Trophoblast cell (in vitro differentiated cells and primary cell): ENCODE measurements around the gene NRAS. TPM values are rescaled to one million over a fixed set of nuclear protein-coding genes. Genes with fewer than 3 reads are reported as not detected.

Experiments used
- DNase-seq, 2 donors: peaks; one replicate each; pipeline ENCODE4 v3.0.0-alpha.2; 2016
- H2AFZ ChIP-seq: 2 replicates; pipeline ENCODE4 v1.6.1; 2013; ENCODE audit warnings: low read length, moderate library complexity, mild to moderate bottlenecking; ENCODE audit not compliant: insufficient read depth, poor library complexity
- H2AK5ac ChIP-seq: 2 replicates; pipeline ENCODE4 v1.6.1; 2013; ENCODE audit warnings: mild to moderate bottlenecking, low read length
- H2BK120ac ChIP-seq: 2 replicates; pipeline ENCODE4 v1.6.1; 2013; ENCODE audit warnings: low read length, mild to moderate bottlenecking, moderate library complexity; ENCODE audit not compliant: insufficient read depth, poor library complexity
- H2BK12ac ChIP-seq: 2 replicates; pipeline ENCODE4 v1.6.1; 2013; ENCODE audit warnings: mild to moderate bottlenecking, low read length, moderate library complexity
- H2BK5ac ChIP-seq: 2 replicates; pipeline ENCODE4 v1.6.1; 2013; ENCODE audit warnings: low read length, low read depth, moderate library complexity, mild to moderate bottlenecking; ENCODE audit not compliant: poor library complexity
- H3K14ac ChIP-seq: 2 replicates; pipeline ENCODE4 v1.6.1; 2013; ENCODE audit warnings: mild to moderate bottlenecking, low read length
- H3K18ac ChIP-seq: 2 replicates; pipeline ENCODE4 v1.6.1; 2013; ENCODE audit warnings: mild to moderate bottlenecking, low read length
- H3K23ac ChIP-seq: 2 replicates; pipeline ENCODE4 v1.6.1; 2013; ENCODE audit warnings: low read length
- H3K27ac ChIP-seq: 2 replicates; pipeline ENCODE4 v1.5.1; 2013; ENCODE audit warnings: low read depth, mild to moderate bottlenecking, inconsistent platforms, low read length, moderate library complexity
- H3K27me3 ChIP-seq: 2 replicates; pipeline ENCODE4 v1.6.1; 2013; ENCODE audit warnings: inconsistent platforms, mild to moderate bottlenecking, low read length, moderate library complexity; ENCODE audit not compliant: insufficient read depth
- H3K36me3 ChIP-seq, 2 experiments: 1 replicate in 1 of 2; 2 replicates in 1 of 2; pipeline ENCODE4 v1.6.1; 2013; ENCODE audit warnings: low read length in 2 of 2, mild to moderate bottlenecking in 2 of 2, moderate library complexity in 1 of 2; ENCODE audit not compliant: insufficient read depth in 2 of 2, control insufficient read depth in 1 of 2
- H3K4ac ChIP-seq: 2 replicates; pipeline ENCODE4 v1.6.1; 2013; ENCODE audit warnings: low read depth, mild to moderate bottlenecking, low read length, moderate library complexity
- H3K4me1 ChIP-seq, 2 experiments: 1 replicate in 1 of 2; 2 replicates in 1 of 2; pipeline ENCODE4 v1.6.1; 2013; ENCODE audit warnings: low read length in 2 of 2, mild to moderate bottlenecking in 2 of 2, moderate library complexity in 1 of 2; ENCODE audit not compliant: insufficient read depth in 2 of 2, control insufficient read depth in 1 of 2
- H3K4me2 ChIP-seq: 2 replicates; pipeline ENCODE4 v1.6.1; 2013; ENCODE audit warnings: inconsistent platforms, mild to moderate bottlenecking, low read length, moderate library complexity
- H3K4me3 ChIP-seq: 2 replicates; pipeline ENCODE4 v1.5.1; 2013; ENCODE audit warnings: mild to moderate bottlenecking, low read depth, low read length, inconsistent platforms
- H3K79me1 ChIP-seq: one replicate; pipeline ENCODE4 v1.6.1; 2013; ENCODE audit warnings: low read length
- H3K79me2 ChIP-seq: 2 replicates; pipeline ENCODE4 v1.6.1; 2013; ENCODE audit warnings: low read length, mild to moderate bottlenecking; ENCODE audit not compliant: control insufficient read depth, insufficient read depth, poor library complexity
- H3K9ac ChIP-seq: 2 replicates; pipeline ENCODE4 v1.6.1; 2013; ENCODE audit warnings: mild to moderate bottlenecking, low read length
- H3K9me3 ChIP-seq: 2 replicates; pipeline ENCODE4 v1.6.1; 2013; ENCODE audit warnings: low read depth, mild to moderate bottlenecking, control low read depth, inconsistent platforms, low read length; ENCODE audit not compliant: insufficient read depth
- H4K12ac ChIP-seq: 2 replicates; pipeline ENCODE4 v1.6.1; 2013; ENCODE audit warnings: low read depth, mild to moderate bottlenecking, low read length, moderate library complexity
- H4K8ac ChIP-seq: 2 replicates; pipeline ENCODE4 v1.6.1; 2013; ENCODE audit warnings: low read depth, mild to moderate bottlenecking, low read length, moderate library complexity
- H4K91ac ChIP-seq: one replicate; pipeline ENCODE4 v1.6.1; 2013; ENCODE audit warnings: low read depth, mild to moderate bottlenecking, low read length, moderate library complexity
- WGBS: extraction: QIAGEN DNeasy Blood & Tissue Kit; methylation state at CpG from one replicate; pipeline ENCODE4 v1.1.7; 2013; ENCODE audit warnings: missing lambda C conversion rate; ENCODE audit not compliant: insufficient read length, insufficient coverage; ENCODE audit errors: extremely low coverage; 5-methylcytosine and 5-hydroxymethylcytosine counted together
- polyA plus RNA-seq: library from polyadenylated mRNA; stranded (reverse); fragments of 200-250 nt; gene quantifications from 2 replicates; pipeline ENCODE4 v1.2.3, GENCODE V29; 2013

NRAS gene
- polyA plus RNA-seq = 71.3 and 73.2 TPM in 2 replicates

DNA sequence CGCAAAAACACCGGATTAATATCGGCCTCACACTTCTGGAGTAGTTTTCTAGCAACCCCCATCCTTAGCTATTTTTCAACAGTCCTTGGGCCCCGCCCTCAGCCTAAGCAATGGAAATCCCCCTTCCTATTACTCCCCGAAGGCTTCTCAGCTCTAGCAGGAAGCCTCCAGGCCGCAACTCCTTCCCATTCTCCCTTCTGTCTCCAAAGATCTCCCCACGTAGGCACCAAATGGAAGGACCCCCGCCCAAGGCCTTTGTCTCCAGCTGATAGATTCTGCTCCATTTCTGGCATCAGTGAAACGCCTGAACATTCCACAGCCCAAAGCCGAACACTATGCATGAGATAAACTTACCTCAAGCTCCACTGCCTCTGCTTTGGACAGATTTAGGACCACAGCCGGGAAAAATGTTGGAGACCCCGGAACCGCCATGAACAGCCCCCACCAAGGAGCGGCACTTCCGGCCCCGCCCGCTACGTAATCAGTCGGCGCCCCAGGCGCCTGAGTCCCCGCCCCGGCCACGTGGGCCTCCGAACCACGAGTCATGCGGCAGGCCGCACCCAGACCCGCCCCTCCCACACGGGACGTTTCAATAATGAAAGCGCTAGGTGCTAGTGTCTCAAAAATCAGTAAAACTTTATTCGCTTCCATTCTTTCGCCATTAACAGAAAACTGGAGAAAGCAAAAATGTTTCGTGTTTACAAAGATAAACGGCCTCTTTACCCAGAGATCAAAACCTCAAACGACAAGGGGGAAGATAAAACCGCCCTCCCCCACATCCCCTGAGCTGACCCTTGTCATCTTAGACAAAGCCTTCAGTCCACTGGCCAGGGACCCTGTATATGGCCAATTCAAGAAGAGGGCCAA, at the start of gene NRAS:
TSS of gene NRAS (minus strand) at position 468 of the 867 bp plus-strand sequence. CDS start 611 bp downstream, outside the sequence.
- H3K27ac ChIP-seq = peak within 1 kb of the TSS; percentile 79
- peak within 1 kb of the TSS; percentile 84 for H3K4me3 ChIP-seq
- H3K23ac ChIP-seq = no peak within 1 kb of the TSS
- peaks cover 7% of the 10 kb centered on the region for H3K79me2 ChIP-seq
- peak within 1 kb of the TSS; percentile 48 for H2BK120ac ChIP-seq
- peak within 1 kb of the TSS; percentile 97 for H3K4me2 ChIP-seq
- peak; percentile 93 to 96 for DNase-seq
- H2AK5ac ChIP-seq = peak within 1 kb of the TSS; percentile 55
- peak within 1 kb of the TSS; percentile 86 for H2BK5ac ChIP-seq
- H4K8ac ChIP-seq = peak within 1 kb of the TSS; percentile 91
- peak within 1 kb of the TSS; percentile 97 for H4K12ac ChIP-seq
- H3K14ac ChIP-seq = peak within 1 kb of the TSS; percentile 94
- peaks cover 16 to 31% of the 10 kb centered on the region in 2 experiments for H3K36me3 ChIP-seq
- H3K4ac ChIP-seq = peak within 1 kb of the TSS; percentile 85
- H3K18ac ChIP-seq = peak within 1 kb of the TSS; percentile 62
- H4K91ac ChIP-seq = peak within 1 kb of the TSS; percentile 87
- no peaks in the 10 kb centered on the region for H3K27me3 ChIP-seq
- H3K9me3 ChIP-seq = no peaks in the 10 kb centered on the region
- peaks cover 4% of the 10 kb centered on the region for H3K79me1 ChIP-seq
- WGBS = no CpG with 5 or more reads among the region's 38 CpGs
- H2BK12ac ChIP-seq = no peak within 1 kb of the TSS
- no peaks in the 10 kb centered on the region for H3K4me1 ChIP-seq
- peak within 1 kb of the TSS; percentile 88 for H3K9ac ChIP-seq
- H2AFZ ChIP-seq = peak within 1 kb of the TSS; percentile 96

DNA sequence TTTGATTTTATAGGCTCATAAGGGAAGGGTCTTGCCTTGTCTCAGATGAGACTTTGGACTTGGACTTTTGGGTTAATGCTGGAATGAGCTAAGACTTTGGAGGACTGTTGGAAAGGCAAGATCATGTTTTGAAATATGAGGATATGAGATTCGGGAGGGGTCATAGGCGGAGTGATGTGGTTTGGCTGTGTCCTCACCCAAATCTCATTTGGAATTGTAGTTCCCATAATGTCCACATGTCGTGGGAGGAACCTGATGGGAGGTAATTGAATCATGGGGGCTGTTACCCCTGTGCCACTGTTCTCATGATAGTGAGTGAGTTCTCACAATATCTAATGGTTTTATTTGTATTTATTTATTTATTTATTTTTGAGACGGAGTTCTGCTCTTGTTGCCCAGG, 48.1 kb upstream of the NRAS start:
- Histone ChIP-seq H3K36me3 (peaks cover 0 to 2% of the 10 kb centered on the region in 2 experiments), H3K27me3 (no peaks in the 10 kb centered on the region), H3K9me3 (peaks cover 3% of the 10 kb centered on the region), H2BK12ac (no peak overlapping the region), H3K79me2 (no peaks in the 10 kb centered on the region), H3K4ac (no peak overlapping the region), H4K12ac (no peak overlapping the region), H3K27ac (no peak overlapping the region), H3K79me1 (no peaks in the 10 kb centered on the region), H3K4me2 (no peak overlapping the region), H3K23ac (no peak overlapping the region), H4K8ac (no peak overlapping the region), H2BK120ac (no peak overlapping the region), H2BK5ac (no peak overlapping the region), H3K14ac (no peak overlapping the region), H3K4me3 (no peak overlapping the region), H3K4me1 (no peaks in the 10 kb centered on the region), H3K18ac (no peak overlapping the region), H4K91ac (no peak overlapping the region), H2AFZ (no peak overlapping the region), H3K9ac (no peak overlapping the region), H2AK5ac (no peak overlapping the region)
- DNase-seq = no peak
- no CpG with 5 or more reads among the region's 4 CpGs for WGBS

DNA sequence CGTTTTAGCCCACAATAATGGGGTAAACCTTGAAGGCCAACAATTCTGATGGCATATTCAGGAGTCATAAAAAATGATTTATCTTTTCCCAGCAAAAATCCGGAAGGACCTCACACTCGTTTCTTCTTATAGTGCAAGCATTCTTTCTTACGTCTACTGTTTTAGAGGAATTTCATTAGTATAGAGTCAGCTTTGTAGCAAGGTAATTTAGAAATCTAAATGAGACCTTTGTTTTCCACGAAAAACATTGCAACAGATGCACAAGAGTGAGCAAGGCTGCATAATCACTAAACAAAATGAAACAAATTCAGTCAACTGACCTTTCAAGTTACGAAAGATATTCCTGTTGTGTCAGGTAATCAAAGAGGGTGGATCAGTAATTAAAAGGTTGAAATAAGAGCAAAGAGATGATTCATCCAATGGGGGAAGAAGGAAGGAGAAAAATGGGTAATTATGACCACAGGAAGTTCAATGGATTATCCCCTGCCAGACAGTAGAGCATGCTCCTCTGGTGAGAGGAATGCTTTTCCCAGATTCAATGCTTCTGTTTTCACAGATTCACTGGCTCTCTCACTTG, 41.8 kb upstream of the NRAS start:
- WGBS = no CpG with 5 or more reads among the region's 6 CpGs
- no peak overlapping the region for H3K23ac ChIP-seq

DNA sequence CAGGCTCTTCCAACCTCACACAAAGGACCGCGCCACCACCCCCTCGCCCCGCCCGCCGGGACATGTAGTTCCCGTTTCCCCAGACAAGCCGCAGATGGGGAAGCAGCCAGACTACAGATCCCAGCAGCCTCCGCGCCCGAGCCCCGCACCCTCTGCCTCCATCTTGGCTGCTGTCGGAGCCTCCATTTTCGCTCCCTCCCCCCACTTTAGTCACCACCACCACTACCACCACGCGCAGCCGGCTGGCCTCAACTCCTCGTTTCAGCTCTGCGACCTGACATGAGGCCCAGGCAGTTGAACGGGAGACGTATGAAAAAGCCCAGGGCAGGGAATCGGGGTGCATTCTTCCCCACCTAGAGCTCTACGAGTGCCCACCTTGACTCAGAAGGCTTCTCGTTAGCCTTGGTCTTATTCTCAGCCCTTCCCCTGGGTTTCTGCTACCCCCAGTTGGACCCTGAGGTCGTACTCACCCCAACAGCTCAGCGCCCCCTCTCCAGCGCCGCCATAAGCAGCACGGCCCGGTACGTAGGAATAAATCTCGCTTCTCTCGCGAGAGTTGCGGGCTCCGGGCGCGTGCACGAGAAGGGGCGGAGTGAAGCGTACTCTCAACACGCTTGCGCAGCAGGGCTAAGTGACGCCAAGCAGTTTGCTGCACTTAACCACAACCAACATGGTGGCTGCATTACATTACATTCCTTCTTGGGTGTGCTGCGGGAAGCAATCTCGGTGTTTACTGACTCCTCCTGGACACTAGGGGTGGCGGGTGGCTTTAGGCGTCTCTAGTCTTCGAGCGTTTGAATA, 41.1 kb upstream of the NRAS start, which contains the start of gene CSDE1:
TSS of gene CSDE1 (minus strand) at position 530 of the 801 bp plus-strand sequence. CDS start 18,094 bp downstream, outside the sequence.
- H3K4ac ChIP-seq = peak within 1 kb of the TSS; percentile 100
- peak within 1 kb of the TSS; percentile 92 for H3K18ac ChIP-seq
- peak; percentile 100 for DNase-seq
- H3K14ac ChIP-seq = peak within 1 kb of the TSS; percentile 97
- WGBS = no CpG with 5 or more reads among the region's 50 CpGs
- peak within 1 kb of the TSS; percentile 97 for H3K4me3 ChIP-seq
- H2BK120ac ChIP-seq = peak within 1 kb of the TSS; percentile 93
- peak within 1 kb of the TSS; percentile 91 for H3K27ac ChIP-seq
- H4K91ac ChIP-seq = peak within 1 kb of the TSS; percentile 99
- H3K79me2 ChIP-seq = peaks cover 22% of the 10 kb centered on the region
- peak within 1 kb of the TSS; percentile 94 for H2BK5ac ChIP-seq
- no peak within 1 kb of the TSS for H2BK12ac ChIP-seq
- H3K4me1 ChIP-seq = peaks cover 0 to 4% of the 10 kb centered on the region in 2 experiments
- H3K27me3 ChIP-seq = no peaks in the 10 kb centered on the region
- H4K12ac ChIP-seq = peak within 1 kb of the TSS; percentile 97
- no peak within 1 kb of the TSS for H3K23ac ChIP-seq
- H3K4me2 ChIP-seq = peak within 1 kb of the TSS; percentile 62
- H4K8ac ChIP-seq = peak within 1 kb of the TSS; percentile 97
- peak within 1 kb of the TSS; percentile 95 for H3K9ac ChIP-seq
- peak within 1 kb of the TSS; percentile 85 for H2AK5ac ChIP-seq
- no peaks in the 10 kb centered on the region for H3K9me3 ChIP-seq
- H3K36me3 ChIP-seq = no peaks in the 10 kb centered on the region
- peaks cover 8% of the 10 kb centered on the region for H3K79me1 ChIP-seq
- H2AFZ ChIP-seq = peak within 1 kb of the TSS; percentile 78

More for the DNA sequence above, 41.8 kb upstream of the NRAS start:
- H3K79me1 ChIP-seq = peaks cover 8% of the 10 kb centered on the region
- no peak overlapping the region for H4K12ac ChIP-seq
- no peak overlapping the region for H2BK120ac ChIP-seq
- DNase-seq = no peak
- H3K4me3 ChIP-seq = no peak overlapping the region
- peak overlapping the region; percentile 79 for H4K8ac ChIP-seq
- no peak overlapping the region for H3K4ac ChIP-seq
- peaks cover 22% of the 10 kb centered on the region for H3K79me2 ChIP-seq
- peak overlapping the region; percentile 59 for H3K4me2 ChIP-seq
- H3K9ac ChIP-seq = no peak overlapping the region
- no peak overlapping the region for H3K14ac ChIP-seq
- H2BK12ac ChIP-seq = no peak overlapping the region
- no peaks in the 10 kb centered on the region for H3K27me3 ChIP-seq
- peak overlapping the region; percentile 42 for H4K91ac ChIP-seq
- H2BK5ac ChIP-seq = no peak overlapping the region
- no peak overlapping the region for H2AK5ac ChIP-seq
- no peak overlapping the region for H3K18ac ChIP-seq
- peak overlapping the region; percentile 29 for H3K27ac ChIP-seq
- H2AFZ ChIP-seq = no peak overlapping the region
- H3K9me3 ChIP-seq = no peaks in the 10 kb centered on the region
- H3K36me3 ChIP-seq = no peaks in the 10 kb centered on the region
- peaks cover 0 to 4% of the 10 kb centered on the region in 2 experiments for H3K4me1 ChIP-seq
